Activated gamma-delta T cell treated with Interleukin-2 at 50 U/mL for 16 hours (primary cell): Measurements from ENCODE around the gene ERN1.
"Not testable (repeated sequence)": the region's sequence is repeated elsewhere in the genome, so short reads cannot be mapped to it uniquely, and the experiment has no call there.

Source experiments
- DNase-seq: peaks from one replicate; pipeline ENCODE4 v3.0.0-alpha.2; 2020

Gene ERN1

DNA sequence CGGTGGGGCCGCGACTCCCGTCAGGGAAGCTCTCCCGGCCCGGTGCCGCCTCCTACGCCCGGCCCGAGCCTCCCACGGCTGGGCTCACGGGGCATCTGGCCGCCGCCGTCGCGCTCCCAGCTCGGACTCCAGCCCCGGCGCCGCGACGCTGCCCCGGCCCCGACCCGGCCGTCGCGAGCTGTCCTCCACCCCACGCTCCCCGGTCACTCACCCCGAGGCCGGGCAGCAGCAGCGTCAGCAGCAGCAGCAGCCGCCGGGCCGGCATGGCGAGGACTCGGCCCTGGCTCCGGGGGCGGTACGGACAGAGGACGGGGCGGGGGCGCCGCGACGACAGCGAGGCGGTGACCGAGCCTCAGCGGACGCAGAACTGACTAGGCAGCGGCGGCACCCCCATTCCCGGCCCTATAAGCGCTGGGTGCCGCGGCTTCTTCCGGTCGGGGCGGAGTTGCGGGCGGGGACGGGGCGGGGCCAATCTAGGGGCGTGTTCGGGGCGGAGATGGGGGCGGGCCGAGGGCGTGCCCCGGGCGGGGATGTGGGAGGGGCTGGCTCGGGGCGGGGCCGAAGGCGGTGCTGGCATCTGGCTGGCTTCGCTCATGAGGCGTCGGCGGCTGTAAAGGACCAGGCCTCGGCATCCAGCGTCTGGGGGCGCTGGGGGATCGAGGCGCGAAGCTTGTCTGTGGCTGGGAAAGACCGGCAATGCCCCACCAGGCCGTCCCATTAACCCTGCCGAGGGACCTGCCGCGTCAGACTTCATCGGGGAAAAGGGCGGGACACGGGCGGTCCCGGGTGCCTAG lies at the start of gene ERN1:
Gene ERN1 (minus strand): TSS at position 380 of the 794 bp plus-strand sequence. CDS start 115 bp downstream, at position 265.
- DNase-seq: peak; percentile 91

DNA sequence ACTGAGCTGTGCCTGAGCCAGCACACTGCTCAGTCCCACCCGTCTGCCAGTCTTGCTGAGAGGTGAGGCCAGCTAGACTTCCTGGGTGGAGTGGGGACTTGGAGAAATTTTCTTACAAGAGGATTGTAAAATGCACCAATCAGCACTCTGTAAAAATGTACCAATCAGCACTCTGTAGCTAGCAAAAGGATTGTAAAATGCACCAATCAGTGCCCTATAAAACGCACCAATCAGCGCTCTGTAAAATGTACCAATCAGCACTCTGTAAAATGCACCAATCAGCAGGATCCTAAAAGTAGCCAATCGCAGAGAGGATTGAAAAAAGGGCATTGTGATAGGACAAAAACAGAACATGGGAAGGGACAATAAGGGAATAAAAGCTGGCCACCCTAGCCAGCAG lies 49.1 kb upstream of the ERN1 start:
- not testable (repeated sequence) for DNase-seq

DNA sequence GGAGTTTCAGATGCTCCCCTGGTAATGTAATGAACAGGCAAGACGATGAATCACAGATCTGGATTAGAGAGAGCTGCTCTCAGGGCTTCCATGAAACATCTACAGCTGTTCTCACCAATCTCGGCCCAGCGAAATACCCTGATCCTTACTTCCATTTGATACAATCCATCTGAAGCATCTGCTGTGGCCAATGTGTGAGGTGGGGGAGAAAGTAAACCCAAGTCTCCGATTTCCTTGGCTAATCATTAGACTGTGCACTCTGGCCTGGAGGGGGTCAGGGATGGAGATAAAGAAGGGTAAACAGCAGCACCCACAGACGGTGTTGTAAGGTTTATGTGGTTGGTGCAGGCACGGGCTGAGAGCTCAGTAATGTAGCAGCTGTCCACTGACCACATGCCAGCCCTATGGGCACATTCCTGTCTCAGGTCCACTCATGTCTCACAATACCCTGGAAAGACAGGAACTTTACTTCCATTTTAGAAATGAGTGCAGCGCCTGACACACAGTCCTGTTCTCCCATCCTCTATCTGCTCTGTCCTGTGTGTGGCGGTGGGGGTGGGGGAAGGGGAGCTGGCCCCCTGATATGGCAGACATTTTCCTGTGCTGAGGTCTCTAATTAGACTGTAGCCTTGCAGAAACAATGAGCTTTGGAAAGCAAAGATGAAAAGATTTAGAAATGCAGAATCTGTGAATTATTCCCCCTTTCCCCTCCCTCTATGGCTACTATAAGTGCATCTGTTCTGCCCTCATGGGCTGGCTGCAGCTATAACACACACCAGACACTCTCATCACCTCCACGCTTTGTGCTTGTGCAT lies 48.3 kb upstream of the ERN1 start:
- DNase-seq: no peak

DNA sequence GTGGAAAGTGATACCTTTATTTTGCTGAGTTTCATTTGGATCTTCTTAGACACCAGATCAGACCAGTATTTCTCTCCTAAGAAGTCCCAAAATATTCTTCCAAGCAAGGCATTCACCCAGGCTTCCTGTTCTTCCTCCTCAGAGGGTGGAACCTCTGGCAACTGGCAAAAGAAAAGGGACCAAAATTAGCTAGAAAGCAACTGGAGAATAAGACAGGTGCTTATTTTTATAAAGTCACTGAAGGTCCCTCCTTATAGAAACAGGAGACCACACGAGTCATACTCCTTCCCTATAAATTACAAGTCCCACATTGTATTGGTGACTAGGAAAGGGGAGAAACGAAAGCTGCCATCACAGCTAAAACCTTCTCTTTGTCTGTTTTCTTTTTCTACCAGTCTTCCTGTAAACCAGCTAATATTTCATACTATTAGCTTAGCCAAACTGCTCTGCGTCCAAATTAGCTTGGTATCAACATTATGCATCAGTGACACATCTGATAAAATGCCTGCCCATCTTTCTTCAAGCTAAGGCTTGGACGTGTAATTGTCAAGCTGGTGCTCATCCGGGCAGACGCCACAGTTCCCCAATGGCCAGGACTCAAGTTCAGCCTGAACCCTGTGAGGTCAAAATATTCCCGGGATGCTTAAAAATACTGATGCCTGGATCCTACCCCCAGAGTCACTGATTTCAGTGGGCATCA lies 47.5 kb upstream of the ERN1 start:
- DNase-seq: no peak

DNA sequence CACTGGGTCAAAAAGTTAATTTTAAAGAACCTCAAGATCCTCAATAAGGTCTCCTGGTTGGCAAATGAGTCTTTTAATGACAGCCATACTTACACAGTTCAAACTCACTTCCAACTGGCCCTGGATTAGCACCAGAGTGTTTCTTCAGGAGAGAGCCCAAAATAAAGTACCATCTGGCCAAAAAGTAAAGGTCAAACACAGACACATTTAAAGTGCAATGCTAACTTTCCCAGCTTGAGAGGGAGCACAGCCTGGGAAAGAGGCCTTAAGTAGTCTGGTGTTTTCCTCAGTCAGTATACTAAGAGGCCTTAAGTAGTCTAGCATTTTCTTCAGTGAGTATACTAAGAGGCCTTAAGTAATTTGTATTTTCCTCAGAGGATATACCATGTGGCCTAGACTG lies 46.6 kb upstream of the ERN1 start:
- DNase-seq: no peak

DNA sequence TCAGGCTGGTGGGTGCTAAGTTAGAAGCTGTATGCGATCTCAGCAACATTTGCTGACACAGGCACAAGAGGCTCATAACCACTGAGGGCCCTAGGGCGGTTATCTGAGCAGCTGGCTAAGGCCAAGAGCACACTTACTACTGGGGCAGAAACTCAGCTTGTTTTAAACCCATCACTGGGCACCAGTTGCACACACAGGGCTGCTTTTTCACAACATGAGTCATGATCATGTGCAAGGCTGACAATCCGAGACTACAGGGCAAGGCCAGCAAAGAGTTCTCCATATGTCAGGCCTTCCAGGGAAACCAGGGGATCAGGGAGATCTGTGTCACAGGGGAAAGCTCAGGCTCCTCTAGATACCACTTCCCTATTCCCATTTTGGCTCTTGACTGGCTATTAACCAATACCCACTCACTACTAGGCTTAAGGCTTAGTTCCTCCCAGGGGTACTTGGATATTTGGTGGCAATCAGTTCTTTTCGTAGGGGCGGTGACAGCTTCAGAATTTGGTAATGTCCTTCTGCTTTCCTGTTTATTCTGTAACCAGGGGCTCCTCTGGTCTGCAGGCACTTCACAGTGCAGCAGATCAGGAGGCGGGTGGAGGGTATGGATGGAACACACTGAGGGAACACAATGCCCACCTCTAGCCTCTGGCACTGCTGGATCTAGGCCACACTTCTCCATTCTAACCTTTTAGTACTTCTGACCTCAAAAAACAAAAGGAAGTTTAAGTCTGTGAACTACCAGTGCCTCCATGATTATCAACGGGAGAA lies 44.9 kb upstream of the ERN1 start:
- no peak for DNase-seq

DNA sequence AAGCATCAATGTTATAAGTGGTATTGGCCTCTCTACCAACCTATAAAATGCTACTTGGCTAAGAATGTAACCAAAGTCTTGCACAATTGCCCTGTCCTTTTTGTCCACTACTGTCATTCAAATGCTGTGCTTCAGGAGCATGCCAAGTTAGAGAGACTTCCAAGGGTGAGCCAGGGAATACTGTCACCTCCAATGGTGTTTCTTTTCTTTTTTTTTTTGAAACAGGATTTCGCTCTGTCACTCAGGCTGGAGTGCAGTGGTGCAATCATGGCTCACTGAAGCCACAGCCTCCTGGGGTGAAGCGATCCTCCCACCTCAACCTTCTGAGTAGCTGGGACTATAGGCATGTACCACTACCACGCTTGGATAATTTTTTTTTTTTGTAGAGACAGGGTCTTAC lies 43.7 kb upstream of the ERN1 start:
- DNase-seq: no peak

DNA sequence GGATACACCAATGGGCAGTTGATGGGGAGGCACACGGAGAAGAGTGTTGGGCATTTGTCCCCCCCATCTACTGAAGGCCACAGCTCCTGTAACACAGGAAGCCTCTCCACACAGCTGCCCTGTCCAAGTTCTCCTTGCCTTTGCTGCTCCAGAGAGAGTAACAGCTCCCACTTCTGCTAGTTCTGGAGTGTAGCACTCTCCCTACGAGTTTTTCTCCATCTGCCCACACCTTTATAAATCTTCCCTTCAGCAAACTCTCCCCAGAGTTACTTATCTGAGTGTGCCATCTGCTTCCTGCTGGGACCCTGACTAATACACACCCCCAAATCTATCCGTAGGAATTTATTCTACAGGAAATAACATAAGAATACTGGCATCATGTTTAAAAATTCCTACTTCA lies 42.6 kb upstream of the ERN1 start:
- no peak for DNase-seq

DNA sequence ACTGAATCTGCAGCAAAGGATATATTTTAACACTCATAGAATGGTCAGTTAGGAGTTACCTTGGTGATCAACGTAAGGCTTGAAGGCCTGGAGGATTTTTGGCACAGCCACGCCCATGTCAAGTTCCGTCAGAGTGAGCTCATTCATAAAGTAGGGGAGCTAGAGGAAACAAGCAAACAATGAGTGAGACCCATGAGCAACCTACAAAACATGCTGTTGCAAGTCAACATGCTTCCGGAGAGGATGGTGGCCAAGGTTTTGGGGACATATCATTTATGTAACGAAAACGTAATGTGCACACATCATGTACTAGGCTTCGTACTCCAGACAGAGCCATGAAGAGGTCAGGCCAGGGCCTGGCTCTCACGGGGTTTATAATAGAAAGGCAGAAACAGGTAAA lies 41.1 kb upstream of the ERN1 start:
- DNase-seq: no peak

DNA sequence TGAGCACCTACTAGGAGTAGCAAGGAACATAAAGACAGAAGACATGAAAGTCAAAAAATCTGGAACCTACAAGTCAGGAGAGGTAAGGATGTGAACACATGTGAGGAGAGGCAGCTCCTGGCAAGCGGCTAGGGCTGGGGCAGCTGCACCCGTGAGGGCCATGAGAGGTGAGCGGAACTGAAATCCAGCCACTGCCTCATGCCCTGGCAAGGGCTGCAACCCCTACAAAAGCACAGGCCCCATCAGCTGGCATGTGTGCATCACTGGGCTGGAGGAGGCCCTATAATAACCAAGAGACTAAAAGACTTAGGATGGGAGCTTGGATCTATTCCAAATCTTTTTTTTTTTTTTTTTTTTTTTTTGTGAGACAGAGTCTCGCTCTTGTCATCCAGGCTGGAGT lies 40.3 kb upstream of the ERN1 start:
- DNase-seq: no peak

DNA sequence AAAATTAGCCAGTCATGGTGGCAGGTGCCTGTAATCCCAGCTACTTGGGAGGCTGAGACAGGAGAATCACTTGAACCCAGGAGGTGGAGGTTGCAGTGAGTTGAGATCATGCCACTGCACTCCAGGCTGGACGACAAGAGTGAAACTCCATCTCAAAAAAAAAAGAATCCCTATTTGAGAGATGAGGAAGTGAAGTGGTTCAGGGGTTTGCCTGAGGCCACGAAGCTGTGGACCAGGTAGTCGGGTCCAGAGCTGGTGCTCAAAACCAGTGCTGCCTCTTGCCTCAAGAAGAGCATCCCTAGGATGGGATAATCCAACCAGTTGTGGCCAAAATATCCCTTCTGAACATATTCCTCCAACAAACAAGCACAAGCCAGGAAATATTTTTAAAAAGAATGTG lies 37.7 kb upstream of the ERN1 start:
- not testable (repeated sequence) for DNase-seq

DNA sequence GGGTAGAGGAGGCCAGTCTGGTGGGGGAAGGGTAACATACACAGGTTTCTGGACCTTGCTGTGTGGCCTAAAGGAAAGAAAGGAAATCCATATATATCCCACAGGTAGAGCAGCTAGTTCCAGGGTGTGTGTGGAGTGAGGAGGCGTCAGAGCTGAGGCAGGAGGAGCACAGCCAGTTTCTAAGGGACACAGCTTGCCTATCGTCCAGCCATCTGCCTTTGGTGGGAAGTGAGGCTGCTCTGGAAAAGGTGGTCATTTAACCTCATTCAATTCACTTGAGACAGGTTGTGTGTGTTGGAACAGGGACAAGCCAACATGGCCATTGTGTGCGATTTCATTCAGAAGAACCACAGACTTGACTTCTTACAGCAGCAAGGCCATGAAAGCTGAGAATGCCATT lies 36.9 kb upstream of the ERN1 start:
- no peak for DNase-seq

DNA sequence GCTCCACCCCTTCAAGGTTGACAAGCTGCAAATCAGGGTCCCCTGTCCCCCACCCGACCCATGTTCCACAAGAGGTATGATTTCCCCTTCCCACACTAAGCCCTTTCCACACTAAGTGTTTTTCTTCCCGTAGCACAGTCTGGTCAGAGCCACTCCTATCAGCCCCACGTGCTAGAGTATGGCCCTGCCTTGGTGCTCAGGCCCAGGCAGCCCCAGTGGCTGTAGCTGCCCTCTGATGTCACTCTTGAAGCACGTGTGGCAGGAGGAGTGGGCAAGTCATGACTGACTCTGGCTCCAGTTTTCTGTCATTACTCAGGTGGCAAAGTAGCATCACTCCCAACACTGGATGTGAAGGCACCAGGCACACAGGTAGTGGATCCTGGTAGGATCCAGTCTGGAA lies 35.4 kb upstream of the ERN1 start:
- no peak for DNase-seq

DNA sequence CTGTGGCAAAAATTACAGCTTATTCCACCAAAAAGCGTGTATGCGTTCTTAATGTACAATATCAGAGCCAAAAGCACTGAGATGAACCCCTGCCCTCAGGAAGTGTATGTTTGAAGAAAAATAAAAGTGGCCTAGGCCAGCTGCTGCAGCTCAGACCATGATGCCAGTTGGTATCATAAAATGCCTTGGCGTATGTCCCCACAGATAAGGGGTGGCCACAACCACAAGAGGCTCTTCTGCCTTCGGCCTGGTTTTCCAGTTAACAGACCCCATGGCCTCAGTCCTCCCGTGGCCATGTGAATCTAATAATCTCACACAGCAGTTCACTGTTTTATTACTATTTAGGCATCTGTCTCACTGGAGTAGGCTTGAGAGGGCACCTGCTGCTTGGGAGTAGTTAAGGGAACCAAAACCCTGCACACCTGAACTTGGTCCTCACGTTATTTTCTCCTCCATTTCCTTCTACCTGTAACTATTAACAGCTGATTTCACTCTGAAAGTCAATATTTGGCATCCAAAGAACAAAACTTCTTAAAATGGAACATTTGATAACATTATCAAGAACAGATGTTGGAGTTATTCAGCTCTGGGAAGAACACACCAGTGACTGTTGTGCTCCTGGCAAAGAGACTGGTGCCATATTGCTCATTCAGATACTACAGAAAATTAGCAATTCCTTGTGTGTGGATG lies 34.8 kb upstream of the ERN1 start:
- DNase-seq: no peak

DNA sequence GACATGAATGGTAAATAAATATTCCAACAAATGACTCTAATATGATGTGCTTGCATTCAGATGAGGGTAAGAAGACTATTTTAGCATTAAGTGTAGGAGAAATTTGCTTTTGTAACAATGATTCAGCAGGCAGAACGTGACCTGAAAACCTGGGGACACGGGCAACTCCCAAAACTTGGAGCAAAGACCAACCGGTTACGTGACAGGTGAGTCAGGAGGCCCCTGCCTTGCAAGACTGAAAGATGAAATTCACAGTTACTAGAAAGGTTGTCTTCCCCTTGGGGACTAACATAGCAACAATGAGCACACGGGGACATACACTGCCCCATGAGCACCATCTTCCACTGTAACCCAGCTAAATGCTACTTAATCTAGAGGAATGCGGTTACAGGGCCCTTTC lies 33.5 kb upstream of the ERN1 start:
- no peak for DNase-seq

DNA sequence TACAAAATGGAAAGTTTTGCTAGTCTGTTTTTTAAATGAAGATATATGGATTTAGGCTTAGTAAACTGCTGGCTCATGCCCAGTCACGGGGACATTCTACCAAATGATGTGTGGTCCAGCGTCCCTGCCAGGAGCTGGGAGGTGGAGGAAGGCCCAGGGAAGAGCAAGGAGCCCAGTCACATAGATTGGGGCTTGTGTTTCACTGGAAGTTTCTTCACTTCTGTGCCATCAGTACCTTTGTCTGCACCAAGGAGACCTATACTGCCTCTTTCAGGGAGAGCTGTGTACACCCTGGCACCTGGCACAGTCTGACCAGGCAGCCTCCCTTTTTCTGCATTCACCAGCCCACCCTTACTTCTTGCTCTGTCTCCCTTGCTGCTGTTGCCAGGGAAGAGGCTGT lies 32.6 kb upstream of the ERN1 start:
- DNase-seq: no peak

DNA sequence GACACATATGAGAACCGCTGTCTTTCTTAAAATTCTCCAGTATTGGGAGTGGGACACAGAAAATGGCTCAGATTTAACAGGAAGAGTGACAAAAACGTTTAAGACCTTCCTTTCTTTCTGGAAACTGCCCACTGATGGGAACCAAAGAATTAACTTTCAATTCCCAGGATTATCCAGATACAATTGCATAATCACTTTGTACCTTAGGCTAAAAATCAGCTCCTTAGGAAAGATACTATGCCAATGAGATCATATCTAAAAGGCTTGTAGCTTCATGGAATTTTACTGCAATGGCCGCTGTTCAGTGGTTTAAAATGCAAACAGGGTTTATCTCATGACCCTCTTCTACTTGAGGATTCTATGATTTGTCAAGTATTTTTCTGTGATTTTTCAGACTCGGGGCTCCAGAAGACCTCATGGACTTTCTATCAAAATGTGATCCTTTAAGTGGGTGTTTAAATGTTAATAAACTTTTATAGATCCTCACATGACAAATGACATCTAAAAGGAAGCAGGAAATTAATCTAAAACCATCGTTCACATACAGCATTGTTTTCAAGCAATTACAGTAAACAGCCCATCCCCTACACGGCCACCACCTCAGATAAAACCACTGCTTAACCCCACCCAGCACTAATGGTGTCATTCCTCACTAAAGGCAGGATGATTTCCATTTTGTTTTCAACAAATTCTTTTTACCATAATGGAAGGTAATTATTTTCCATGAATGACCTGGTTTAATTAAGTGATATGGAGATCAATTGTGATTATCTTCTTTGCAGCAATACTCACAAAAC lies 31.6 kb upstream of the ERN1 start:
- no peak for DNase-seq

DNA sequence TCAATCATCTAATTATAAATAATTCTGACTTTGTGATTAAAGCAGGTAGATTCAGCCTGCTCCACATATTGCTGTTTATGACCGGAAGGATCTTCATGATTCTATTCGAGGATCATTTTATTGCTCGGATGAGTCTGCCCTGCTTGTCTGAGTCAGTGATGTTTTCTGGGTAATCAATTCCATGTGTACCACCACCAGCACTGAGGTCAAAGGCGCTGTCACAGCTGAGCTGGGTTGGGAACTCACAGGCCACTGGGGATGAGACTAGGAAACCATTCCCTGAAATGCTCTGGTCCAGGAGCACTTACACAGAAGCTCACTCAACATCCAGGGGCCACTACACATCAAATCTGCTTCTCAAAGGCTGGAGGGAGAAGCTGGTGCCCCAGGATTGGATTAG lies 30.4 kb upstream of the ERN1 start:
- no peak for DNase-seq

DNA sequence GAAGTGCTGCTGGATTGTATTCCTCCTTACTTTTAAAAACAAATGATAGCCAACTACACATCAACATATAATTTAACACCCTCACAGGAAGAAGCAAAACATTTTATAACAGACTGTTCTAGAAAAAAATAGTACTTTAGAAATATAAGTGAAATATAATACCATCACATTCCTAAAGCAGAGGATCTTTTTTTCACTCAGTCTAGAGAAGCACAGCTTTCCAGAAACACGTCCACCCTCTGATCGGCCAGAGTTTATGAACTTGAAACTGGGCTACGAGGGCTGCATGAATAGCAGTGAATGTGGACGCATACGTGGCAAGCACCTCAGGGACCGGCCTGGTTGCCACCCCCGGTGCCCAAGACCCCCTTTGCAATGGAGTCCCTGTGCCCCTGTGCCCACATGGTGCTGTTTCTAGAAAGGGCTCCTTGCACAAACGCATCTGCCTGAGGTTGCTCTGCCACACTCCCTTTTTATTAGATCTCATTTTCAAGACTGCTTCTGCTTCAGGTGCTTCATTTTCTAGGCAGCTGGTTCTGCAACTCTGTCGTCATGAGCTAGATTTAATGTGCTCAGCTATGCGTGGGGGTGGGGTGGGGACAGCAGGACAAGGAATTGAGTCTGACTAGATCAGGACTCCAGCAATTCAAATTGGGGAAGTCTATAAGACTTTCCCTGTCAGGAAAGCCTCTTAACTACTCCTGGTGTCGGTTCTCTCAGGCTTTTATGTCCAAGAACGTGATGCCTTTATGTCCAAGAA lies 29.1 kb upstream of the ERN1 start:
- DNase-seq: no peak

DNA sequence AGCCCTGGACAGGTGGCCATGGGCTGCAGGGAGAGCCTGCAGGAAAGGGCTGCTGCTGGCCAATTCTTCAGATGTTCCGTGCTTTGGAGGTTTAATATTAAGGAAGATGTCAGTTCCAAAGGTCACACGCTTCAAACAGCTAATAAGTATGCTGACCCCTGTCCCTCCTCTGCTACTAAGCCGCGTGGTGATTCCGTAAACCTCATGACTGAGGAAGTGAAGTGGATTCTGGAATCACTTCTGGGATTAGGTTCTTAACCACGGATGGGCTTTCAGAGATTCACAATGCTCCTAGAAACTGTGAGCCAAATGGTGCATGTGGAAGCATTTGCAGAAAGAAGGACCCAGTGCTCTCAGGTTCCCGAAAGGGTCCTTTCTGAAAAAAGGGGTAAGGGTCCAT lies 28.5 kb upstream of the ERN1 start:
- no peak for DNase-seq
